ENCODE data around the gene EIF6. TPM values are rescaled to one million over a fixed set of nuclear protein-coding genes. Genes with fewer than 3 reads are reported as not detected.

EIF6 gene
- total and polyA plus RNA-seq, 2 donors (not counting 3 experiments of a cell fraction or from before 2014, with no cell fraction given), result 153 to 286 TPM

GRCh38 chr20:35318502-35319157, 34.1 kb upstream of the EIF6 start:
- Histone ChIP-seq H3K27ac (ENCODE audit: insufficient read depth, low read depth, low read length) (peak overlapping the region; percentile 74), H3K4me2 (ENCODE audit: insufficient read depth, low read length) (peak overlapping the region; percentile 19), H3K4me1 (ENCODE audit: control insufficient read depth, extremely low read depth, insufficient read depth, low read length) (peaks cover 43% of the 10 kb centered on the region), H4K20me1 (replicated peaks; ENCODE audit: control insufficient read depth, extremely low read depth, insufficient read depth, low read length) (no peaks in the 10 kb centered on the region), H3K9me3 (replicated peaks; ENCODE audit: control insufficient read depth, insufficient read depth, low read length) (no peaks in the 10 kb centered on the region), H2AFZ (ENCODE audit: low read depth, low read length) (no peak overlapping the region), H3K27me3 (ENCODE audit: control insufficient read depth in 2 of 2, insufficient read depth in 2 of 2, low read length in 2 of 2) (no peaks in the 10 kb centered on the region), H3K9ac (replicated peaks; ENCODE audit: extremely low read depth, insufficient read depth, low read length) (peak overlapping the region; percentile 44), H3K79me2 (ENCODE audit: control insufficient read depth, insufficient read depth, low read length) (no peaks in the 10 kb centered on the region), H3K4me3 (replicated peaks in 1 of 3; ENCODE audit: insufficient read depth in 1 of 3, low read depth in 1 of 3, low read length in 3 of 3) (no peak overlapping the region), H3K36me3 (ENCODE audit: control insufficient read depth in 2 of 2, extremely low read depth in 1 of 2, insufficient read depth in 2 of 2, low read length in 2 of 2) (peaks cover 0 to 2% of the 10 kb centered on the region in 2 experiments), H3K9me1 (replicated peaks; ENCODE audit: control insufficient read depth, extremely low read depth, insufficient read depth, low read length) (no peaks in the 10 kb centered on the region)
- TSS peak; percentile 66 for BruUV-seq (replicated peaks)
- peak; percentile 57 for TF ChIP-seq POLR2AphosphoS5 (IDR thresholded peaks at IDR 0.05; ENCODE audit: insufficient read depth, low read depth, low read length)
- peak; percentile 47 for TF ChIP-seq GATA2 (IDR thresholded peaks at IDR 0.05; ENCODE audit: insufficient read depth, insufficient read length, low read depth, low read length)
- peak; percentile 53 for TF ChIP-seq JUN (IDR thresholded peaks at IDR 0.05; ENCODE audit: borderline replicate concordance, insufficient read depth, insufficient read length, low read depth)
- TF ChIP-seq CTCF (IDR thresholded peaks at IDR 0.05; ENCODE audit: extremely low read depth in 1 of 2, insufficient read depth in 1 of 2, low read depth in 1 of 2, low read length in 2 of 2), result no peak
- peak; percentile 28 for TF ChIP-seq MAX (IDR thresholded peaks at IDR 0.05; ENCODE audit: insufficient read depth, insufficient read length)
- no peak for TF ChIP-seq MYC (IDR thresholded peaks at IDR 0.05; ENCODE audit: low read depth, low read length)
- no peak for TF ChIP-seq POLR2A (IDR thresholded peaks at IDR 0.05; ENCODE audit: low read depth, low read length)
- no peak for TF ChIP-seq FOS (IDR thresholded peaks at IDR 0.05; ENCODE audit: borderline replicate concordance, insufficient read depth, low read length)
- no peak for TF ChIP-seq EZH2 (IDR thresholded peaks at IDR 0.05; ENCODE audit: borderline replicate concordance, low read depth, low read length, severe bottlenecking)
- DNase-seq (ENCODE audit: low read depth, low spot score) (peak; percentile 74), FAIRE-seq (peak; percentile 87)
- intact Hi-C loops (cut with micrococcal nuclease) (no loop called here), dilution Hi-C loops (cut with MboI; ENCODE audit: extremely low pct_ligation_motif_present, low sequenced_read_pairs) (no loop called here)
- ChIA-PET CTCF (interaction anchor here (1.5 to 6.7 kb wide), 3 partner anchors 8 to 13 kb away, joined by 6 to 83 read pairs (median 7); no protein-coding TSS in a partner anchor), POLR2A (interaction anchor here (1.6 kb wide), 1 partner anchor 12 kb away, joined by 5 read pairs; no protein-coding TSS in a partner anchor)

All from endothelial cell of umbilical vein (primary cell).